HepG2 (cell line): ENCODE results near the gene KAT2A. TPM values are rescaled to one million over a fixed set of nuclear protein-coding genes. Genes with fewer than 3 reads are reported as not detected.

ENCODE experiments used
- ATAC-seq: fragments of 200-7000 bp; cut with Tn5 transposase; 3 replicates; pipeline ENCODE4 v1.9.1; 2020; ENCODE audit warnings: mild to moderate bottlenecking, moderate library complexity
- BruUV-seq: library from RNA; stranded (reverse); fragments of 400-500 nt; replicated peaks from 2 replicates; lab custom pipeline; 2021; lab: Mats Ljungman, UMichigan
- CTCF ChIA-PET: fragments of 300-600 bp; formaldehyde crosslinking; extraction: SDS; loops from one replicate; lab custom pipeline; 2021; ENCODE audit warnings: low total read pairs, inconsistent platforms, low intra/inter-chr PET ratio; lab: Yijun Ruan, JAX
- POLR2A ChIA-PET: fragments of 350-600 bp; sonication (Branson Sonifier 250); formaldehyde crosslinking; loops from one replicate; lab custom pipeline; 2020; ENCODE audit warnings: antibody characterized with exemption, inconsistent platforms; lab: Yijun Ruan, JAX
- DNase-seq: peaks from one replicate; pipeline ENCODE4 v3.0.0-alpha.2; 2015; ENCODE audit warnings: low spot score
- FAIRE-seq: peaks from 3 replicates; lab custom pipeline; 2011; peaks lifted over from hg19 to GRCh38; lab: Jason Lieb, UNC
- H2AFZ ChIP-seq: one replicate; pipeline ENCODE4 v1.6.1; 2011; ENCODE audit warnings: low read length, inconsistent platforms
- H3K27ac ChIP-seq: fragments of 300-600 bp; 3 replicates; pipeline ENCODE4 v1.8.0; 2011; ENCODE audit warnings: mixed run types, mild to moderate bottlenecking, mixed read lengths, low read length, inconsistent platforms; ENCODE audit not compliant: insufficient read depth; ENCODE audit errors: extremely low read length
- H3K27me3 ChIP-seq, 2 experiments: fragments of 200-600 bp in 1 of 2; 2 replicates in 1 of 2; 3 replicates in 1 of 2; pipeline versions ENCODE4 v1.6.0 to v1.8.0; 2011; ENCODE audit warnings: low read length in 2 of 2, mild to moderate bottlenecking in 2 of 2, moderate library complexity in 2 of 2, inconsistent platforms in 1 of 2; ENCODE audit not compliant: insufficient read depth in 2 of 2, control insufficient read depth in 1 of 2
- H3K36me3 ChIP-seq, 2 experiments: fragments of 200-600 bp in 1 of 2; replicated peaks in 1 of 2; 2 replicates in 1 of 2; 3 replicates in 1 of 2; pipeline versions ENCODE4 v1.5.1 to v1.8.0; 2011; ENCODE audit warnings: low read length in 2 of 2, inconsistent platforms in 1 of 2; ENCODE audit not compliant: insufficient read depth in 2 of 2, control insufficient read depth in 1 of 2
- H3K4me1 ChIP-seq: 2 replicates; pipeline ENCODE4 v1.5.1; 2012; ENCODE audit warnings: low read length, inconsistent platforms; ENCODE audit not compliant: insufficient read depth
- H3K4me2 ChIP-seq: 2 replicates; pipeline ENCODE4 v1.6.0; 2011; ENCODE audit warnings: low read depth, low read length, inconsistent platforms
- H3K4me3 ChIP-seq, 3 experiments: fragments of 200-600 bp in 1 of 3; sonication (generic), shearing (Covaris generic) in 1 of 3; replicated peaks in 1 of 3; 2 replicates each; pipeline ENCODE4 v1.5.1; 2011 to 2016; ENCODE audit warnings: low read length in 3 of 3, inconsistent platforms in 2 of 3, low read depth in 2 of 3, mild to moderate bottlenecking in 2 of 3, control low read depth in 1 of 3, mixed read lengths in 1 of 3; ENCODE audit not compliant: insufficient read depth in 1 of 3
- H3K79me2 ChIP-seq: one replicate; pipeline ENCODE4 v1.6.1; 2011; ENCODE audit warnings: low read length, inconsistent platforms; ENCODE audit not compliant: insufficient read depth
- H3K9ac ChIP-seq: 2 replicates; pipeline ENCODE4 v1.6.0; 2011; ENCODE audit warnings: mild to moderate bottlenecking, low read depth, low read length, inconsistent platforms; ENCODE audit not compliant: insufficient read depth
- H3K9me3 ChIP-seq: 2 replicates; pipeline ENCODE4 v1.5.1; 2012; ENCODE audit warnings: mild to moderate bottlenecking, low read length
- H4K20me1 ChIP-seq: 2 replicates; pipeline ENCODE4 v1.6.0; 2011; ENCODE audit warnings: inconsistent platforms, mild to moderate bottlenecking, low read length, moderate library complexity; ENCODE audit not compliant: insufficient read depth
- CBX2 ChIP-seq, 2 experiments: fragments of 200-600 bp in 1 of 2; sonication (generic); formaldehyde crosslinking in 1 of 2; IDR thresholded peaks; 2 replicates each; pipeline versions ENCODE4 v1.7.0 to v1.8.1; 2018 to 2022; ENCODE audit warnings: low read depth in 2 of 2, low read length in 1 of 2, mild to moderate bottlenecking in 1 of 2, missing genetic modification reagents in 1 of 2
- MAFK ChIP-seq, 2 experiments: IDR thresholded peaks in 1 of 2; conservative IDR thresholded peaks in 1 of 2; 2 replicates each; pipeline ENCODE4 v1.6.1; 2011; ENCODE audit warnings: improper control_type of control experiment in 2 of 2, low read length in 2 of 2
- SNAPC4 ChIP-seq: sonication (generic); formaldehyde crosslinking; IDR thresholded peaks from 2 replicates; pipeline ENCODE4 v1.4.0; 2020; ENCODE audit warnings: mild to moderate bottlenecking, missing genetic modification reagents
- ZNF672 ChIP-seq: sonication (generic); formaldehyde crosslinking; IDR thresholded peaks from 2 replicates; pipeline ENCODE4 v1.8.1; 2022; ENCODE audit warnings: missing genetic modification reagents
- WGBS: methylation state at CpG from one replicate; pipeline ENCODE4 v1.1.6; 2017; ENCODE audit warnings: low lambda C conversion rate; 5-methylcytosine and 5-hydroxymethylcytosine counted together
- in situ Hi-C: cut with HindIII; loops from 2 replicates; pipeline ENCODE4 v1.10.0; 2017; ENCODE audit warnings: low pct_unique_long_range_greater_than_20kb; ENCODE audit not compliant: extremely low pct_ligation_motif_present
- intact Hi-C: fragments of 100-400 bp; cut with micrococcal nuclease; formaldehyde crosslinking; loops from one replicate; pipeline ENCODE4 v1.10.0; 2022; ENCODE audit not compliant: unreplicated experiment
- polyA plus RNA-seq, 8 experiments: library from polyadenylated mRNA; depleted of rRNA in 3 of 8; stranded (reverse) in 7 of 8; unstranded in 1 of 8; fragments of >200 nt; fragmentation: Illumina TruSeq in 4 of 8; extraction: Trizol in 4 of 8; gene quantifications; 2 replicates each; pipeline versions ENCODE4 v1.2.1 to v1.2.3, GENCODE V29; 2011 to 2016; ENCODE audit warnings: low read depth in 4 of 8, missing spikeins in 1 of 8, mixed read lengths in 1 of 8; ENCODE audit not compliant: insufficient read depth in 1 of 8
- total RNA-seq, 5 experiments: library from RNA; depleted of rRNA; stranded (reverse); fragments of >200 nt; fragmentation: Illumina TruSeq; extraction: Trizol; gene quantifications; 2 replicates each; pipeline ENCODE4 v1.2.3, GENCODE V29; 2016; ENCODE audit warnings: low read depth in 1 of 5
- TF ChIP-seq, protein P1 (sequence below): sonication (generic); formaldehyde crosslinking; IDR thresholded peaks from 2 replicates; pipeline ENCODE4 v1.5.1; 2020; ENCODE audit warnings: mild to moderate bottlenecking, moderate library complexity, missing genetic modification reagents
- TF ChIP-seq, protein P2 (sequence below), 2 experiments: IDR thresholded peaks; 2 replicates each; pipeline ENCODE4 v1.6.1; 2011 to 2012; ENCODE audit warnings: low read length in 2 of 2, borderline replicate concordance in 1 of 2, low read depth in 1 of 2, mild to moderate bottlenecking in 1 of 2, moderate library complexity in 1 of 2
- TF ChIP-seq, protein P3 (sequence below): sonication (generic); formaldehyde crosslinking; IDR thresholded peaks from 2 replicates; pipeline ENCODE4 v1.8.1; 2023; ENCODE audit warnings: mild to moderate bottlenecking, missing genetic modification reagents
- TF ChIP-seq, protein P4 (sequence below): sonication (generic); formaldehyde crosslinking; IDR thresholded peaks from 2 replicates; pipeline ENCODE4 v1.5.0; 2020; ENCODE audit warnings: mild to moderate bottlenecking, missing genetic modification reagents, moderate library complexity

The KAT2A gene
- total and polyA plus RNA-seq, 2 of the 13 experiments (the other 11 are each of a cell fraction or from before 2014, with no cell fraction given), result 29.1 to 90.4 TPM

DNA sequence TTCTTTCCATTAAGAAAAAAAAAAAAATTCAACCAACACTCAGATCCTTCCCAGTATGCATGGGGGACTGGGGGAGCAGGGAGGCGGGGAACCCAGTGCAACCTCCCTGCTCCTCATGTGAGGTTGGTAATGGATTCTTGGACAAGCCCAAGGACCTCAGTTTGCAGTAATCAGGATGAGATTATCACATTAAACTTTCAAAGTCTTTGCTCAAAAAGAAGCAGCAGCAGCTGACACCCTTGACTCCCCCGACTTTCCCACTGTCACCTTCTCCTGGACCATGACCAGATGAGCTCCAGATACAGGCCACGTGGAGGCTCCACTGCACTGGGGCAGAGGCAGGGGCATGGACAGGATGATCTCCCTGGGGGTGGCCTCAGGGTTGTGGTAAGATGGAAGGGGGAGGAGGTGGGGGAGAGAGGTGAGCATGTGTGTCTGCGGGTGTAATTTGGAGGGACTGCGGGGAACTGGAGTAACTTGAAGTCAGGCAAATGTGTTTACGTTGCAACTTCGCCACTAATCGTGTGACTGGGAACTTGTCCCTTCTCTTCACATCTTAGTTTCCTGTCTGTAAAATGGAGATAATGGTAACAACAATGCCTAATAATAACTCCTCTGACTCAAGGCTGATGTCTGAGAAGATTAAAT lies 42.6 kb downstream of the KAT2A start:
- Histone ChIP-seq H3K27ac (no peak overlapping the region), H2AFZ (no peak overlapping the region), H3K36me3 (no peaks in the 10 kb centered on the region), H3K27me3 (peaks cover 0 to 5% of the 10 kb centered on the region in 2 experiments; a peak in 1 of 5 replicates), H3K4me2 (no peak overlapping the region), H3K9ac (no peak overlapping the region), H3K79me2 (no peaks in the 10 kb centered on the region), H3K4me3 (no peak overlapping the region), H4K20me1 (no peaks in the 10 kb centered on the region), H3K4me1 (peaks cover 71% of the 10 kb centered on the region), H3K9me3 (no peaks in the 10 kb centered on the region)
- no TSS peak for BruUV-seq
- CTCF ChIA-PET, result interaction anchor here (0.6 kb wide), 1 partner anchor 11 kb away, joined by 3 read pairs; no protein-coding TSS in a partner anchor
- 55% methylated on average over 8 of the region's 8 CpGs for WGBS
- in situ Hi-C loops (no loop called here), intact Hi-C loops (no loop called here)
- no peak for FAIRE-seq
- POLR2A ChIA-PET, result no interaction called here
- DNase-seq, result no peak
- ATAC-seq, result no peak
- TF ChIP-seq SNAPC4 (CRISPR knock-in tag), result no peak
- TF ChIP-seq, protein P1, sequence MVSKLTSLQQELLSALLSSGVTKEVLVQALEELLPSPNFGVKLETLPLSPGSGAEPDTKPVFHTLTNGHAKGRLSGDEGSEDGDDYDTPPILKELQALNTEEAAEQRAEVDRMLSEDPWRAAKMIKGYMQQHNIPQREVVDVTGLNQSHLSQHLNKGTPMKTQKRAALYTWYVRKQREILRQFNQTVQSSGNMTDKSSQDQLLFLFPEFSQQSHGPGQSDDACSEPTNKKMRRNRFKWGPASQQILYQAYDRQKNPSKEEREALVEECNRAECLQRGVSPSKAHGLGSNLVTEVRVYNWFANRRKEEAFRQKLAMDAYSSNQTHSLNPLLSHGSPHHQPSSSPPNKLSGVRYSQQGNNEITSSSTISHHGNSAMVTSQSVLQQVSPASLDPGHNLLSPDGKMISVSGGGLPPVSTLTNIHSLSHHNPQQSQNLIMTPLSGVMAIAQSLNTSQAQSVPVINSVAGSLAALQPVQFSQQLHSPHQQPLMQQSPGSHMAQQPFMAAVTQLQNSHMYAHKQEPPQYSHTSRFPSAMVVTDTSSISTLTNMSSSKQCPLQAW (CRISPR knock-in tag), result 0 out of 2 replicates have a peak, but pooled peaks have one; percentile 18
- TF ChIP-seq MAFK (conservative IDR thresholded peaks at IDR 0.05 in 1 of 2, IDR thresholded peaks at IDR 0.05 in 1 of 2; ENCODE audit: low read length in 2 of 2), result peak; percentile 23 to 50; a peak in 2 of 4 replicates
- TF ChIP-seq, protein P2, sequence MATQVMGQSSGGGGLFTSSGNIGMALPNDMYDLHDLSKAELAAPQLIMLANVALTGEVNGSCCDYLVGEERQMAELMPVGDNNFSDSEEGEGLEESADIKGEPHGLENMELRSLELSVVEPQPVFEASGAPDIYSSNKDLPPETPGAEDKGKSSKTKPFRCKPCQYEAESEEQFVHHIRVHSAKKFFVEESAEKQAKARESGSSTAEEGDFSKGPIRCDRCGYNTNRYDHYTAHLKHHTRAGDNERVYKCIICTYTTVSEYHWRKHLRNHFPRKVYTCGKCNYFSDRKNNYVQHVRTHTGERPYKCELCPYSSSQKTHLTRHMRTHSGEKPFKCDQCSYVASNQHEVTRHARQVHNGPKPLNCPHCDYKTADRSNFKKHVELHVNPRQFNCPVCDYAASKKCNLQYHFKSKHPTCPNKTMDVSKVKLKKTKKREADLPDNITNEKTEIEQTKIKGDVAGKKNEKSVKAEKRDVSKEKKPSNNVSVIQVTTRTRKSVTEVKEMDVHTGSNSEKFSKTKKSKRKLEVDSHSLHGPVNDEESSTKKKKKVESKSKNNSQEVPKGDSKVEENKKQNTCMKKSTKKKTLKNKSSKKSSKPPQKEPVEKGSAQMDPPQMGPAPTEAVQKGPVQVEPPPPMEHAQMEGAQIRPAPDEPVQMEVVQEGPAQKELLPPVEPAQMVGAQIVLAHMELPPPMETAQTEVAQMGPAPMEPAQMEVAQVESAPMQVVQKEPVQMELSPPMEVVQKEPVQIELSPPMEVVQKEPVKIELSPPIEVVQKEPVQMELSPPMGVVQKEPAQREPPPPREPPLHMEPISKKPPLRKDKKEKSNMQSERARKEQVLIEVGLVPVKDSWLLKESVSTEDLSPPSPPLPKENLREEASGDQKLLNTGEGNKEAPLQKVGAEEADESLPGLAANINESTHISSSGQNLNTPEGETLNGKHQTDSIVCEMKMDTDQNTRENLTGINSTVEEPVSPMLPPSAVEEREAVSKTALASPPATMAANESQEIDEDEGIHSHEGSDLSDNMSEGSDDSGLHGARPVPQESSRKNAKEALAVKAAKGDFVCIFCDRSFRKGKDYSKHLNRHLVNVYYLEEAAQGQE (IDR thresholded peaks at IDR 0.05; ENCODE audit: borderline replicate concordance in 1 of 2, low read depth in 1 of 2, low read length in 2 of 2), result no peak
- TF ChIP-seq CBX2 (IDR thresholded peaks at IDR 0.05; ENCODE audit: low read depth, low read length), result no peak
- TF ChIP-seq CBX2 (CRISPR knock-in tag; IDR thresholded peaks at IDR 0.05; ENCODE audit: low read depth), result no peak
- TF ChIP-seq, protein P3, sequence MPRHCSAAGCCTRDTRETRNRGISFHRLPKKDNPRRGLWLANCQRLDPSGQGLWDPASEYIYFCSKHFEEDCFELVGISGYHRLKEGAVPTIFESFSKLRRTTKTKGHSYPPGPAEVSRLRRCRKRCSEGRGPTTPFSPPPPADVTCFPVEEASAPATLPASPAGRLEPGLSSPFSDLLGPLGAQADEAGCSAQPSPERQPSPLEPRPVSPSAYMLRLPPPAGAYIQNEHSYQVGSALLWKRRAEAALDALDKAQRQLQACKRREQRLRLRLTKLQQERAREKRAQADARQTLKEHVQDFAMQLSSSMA (CRISPR knock-in tag), result no peak
- TF ChIP-seq, protein P4, sequence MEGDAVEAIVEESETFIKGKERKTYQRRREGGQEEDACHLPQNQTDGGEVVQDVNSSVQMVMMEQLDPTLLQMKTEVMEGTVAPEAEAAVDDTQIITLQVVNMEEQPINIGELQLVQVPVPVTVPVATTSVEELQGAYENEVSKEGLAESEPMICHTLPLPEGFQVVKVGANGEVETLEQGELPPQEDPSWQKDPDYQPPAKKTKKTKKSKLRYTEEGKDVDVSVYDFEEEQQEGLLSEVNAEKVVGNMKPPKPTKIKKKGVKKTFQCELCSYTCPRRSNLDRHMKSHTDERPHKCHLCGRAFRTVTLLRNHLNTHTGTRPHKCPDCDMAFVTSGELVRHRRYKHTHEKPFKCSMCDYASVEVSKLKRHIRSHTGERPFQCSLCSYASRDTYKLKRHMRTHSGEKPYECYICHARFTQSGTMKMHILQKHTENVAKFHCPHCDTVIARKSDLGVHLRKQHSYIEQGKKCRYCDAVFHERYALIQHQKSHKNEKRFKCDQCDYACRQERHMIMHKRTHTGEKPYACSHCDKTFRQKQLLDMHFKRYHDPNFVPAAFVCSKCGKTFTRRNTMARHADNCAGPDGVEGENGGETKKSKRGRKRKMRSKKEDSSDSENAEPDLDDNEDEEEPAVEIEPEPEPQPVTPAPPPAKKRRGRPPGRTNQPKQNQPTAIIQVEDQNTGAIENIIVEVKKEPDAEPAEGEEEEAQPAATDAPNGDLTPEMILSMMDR (CRISPR knock-in tag), result peak; percentile 59
- peak; percentile 99 for TF ChIP-seq ZNF672 (CRISPR knock-in tag)
